Chondrocyte (in vitro differentiated cells): Measurements from ENCODE around the gene B4GAT1. TPM values are rescaled to one million over a fixed set of nuclear protein-coding genes. Genes with fewer than 3 reads are reported as not detected.

Experiments used
- DNase-seq: peaks from one replicate; pipeline ENCODE4 v3.0.0; 2021; ENCODE audit warnings: mixed read lengths, low spot score
- H3K27ac Mint-ChIP-seq: one replicate; pipeline ENCODE4 v1.8.0; 2021; ENCODE audit warnings: mild to moderate bottlenecking, moderate library complexity, mixed read lengths; ENCODE audit not compliant: unreplicated experiment
- H3K27me3 Mint-ChIP-seq: 2 replicates; pipeline ENCODE4 v1.8.0; 2021; ENCODE audit warnings: low read depth, mixed read lengths
- H3K36me3 Mint-ChIP-seq: 2 replicates; pipeline ENCODE4 v1.8.0; 2021; ENCODE audit warnings: low read depth, mixed read lengths
- H3K4me1 Mint-ChIP-seq: 2 replicates; pipeline ENCODE4 v1.8.0; 2021; ENCODE audit warnings: low read depth, mild to moderate bottlenecking, mixed read lengths
- H3K4me3 Mint-ChIP-seq: one replicate; pipeline ENCODE4 v1.8.0; 2021; ENCODE audit warnings: mild to moderate bottlenecking, moderate library complexity, mixed read lengths; ENCODE audit not compliant: unreplicated experiment
- H3K9me3 Mint-ChIP-seq: 2 replicates; pipeline ENCODE4 v1.8.0; 2021; ENCODE audit warnings: low read depth, mixed read lengths
- total RNA-seq: library from RNA; stranded (reverse); gene quantifications from 3 replicates; pipeline ENCODE4 v1.2.1, GENCODE V29; 2021
- TF ChIP-seq, protein P1 (sequence below): fragments of 200-600 bp; sonication (generic); IDR thresholded peaks from 2 replicates; pipeline ENCODE4 v1.5.0; 2021; ENCODE audit warnings: antibody characterized with exemption, mild to moderate bottlenecking, moderate library complexity

The B4GAT1 gene
- total RNA-seq, 1 donor from 2014 or later: 18.2 TPM

DNA sequence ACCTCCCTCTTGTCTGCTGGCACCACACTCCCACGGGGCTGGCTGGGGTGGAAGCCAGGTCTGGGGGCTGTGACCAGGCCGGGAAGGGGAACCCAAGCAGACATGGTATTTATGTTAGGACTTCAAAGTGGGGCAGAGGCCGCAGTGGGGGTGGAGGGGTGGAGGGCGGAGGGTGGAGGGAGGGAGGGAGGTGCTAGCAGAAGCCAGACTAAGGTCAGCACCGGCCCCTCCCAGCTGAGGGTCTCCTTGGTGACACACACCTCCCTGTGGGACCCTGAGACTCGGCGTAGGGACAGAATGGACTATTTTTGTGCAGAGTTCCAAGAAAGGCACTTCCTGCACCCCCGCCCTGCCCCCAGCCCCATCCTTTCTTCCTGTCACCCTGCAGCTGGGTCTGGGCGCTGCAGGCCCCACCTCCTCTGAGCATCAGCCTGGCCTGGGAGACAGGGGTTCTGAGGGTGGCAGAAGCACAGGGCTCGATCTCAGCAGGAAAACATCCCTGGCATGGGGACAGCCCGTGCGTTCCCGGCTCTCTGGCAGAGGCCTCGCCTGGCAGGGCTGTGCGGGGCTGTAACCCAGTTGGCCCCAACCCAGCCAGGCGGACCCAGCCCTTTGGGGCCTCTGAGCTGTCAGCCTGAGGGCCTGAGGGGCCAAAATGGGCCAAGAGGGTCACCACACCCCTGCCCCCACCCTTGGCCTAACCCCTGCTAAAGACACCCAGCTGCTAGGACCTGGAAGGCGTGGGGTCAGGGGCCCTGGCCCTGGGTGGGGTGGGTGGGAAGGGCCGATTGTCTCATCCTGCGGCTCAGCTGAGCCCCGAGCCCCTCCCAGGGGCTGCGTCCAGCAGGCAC lies 20.9 kb downstream of the B4GAT1 start:
- no peaks in the 10 kb centered on the region for H3K36me3 Mint-ChIP-seq
- H3K4me3 Mint-ChIP-seq: no peak overlapping the region
- no peaks in the 10 kb centered on the region for H3K9me3 Mint-ChIP-seq
- peak overlapping the region; percentile 92 for H3K27ac Mint-ChIP-seq
- no peak for DNase-seq
- TF ChIP-seq, protein P1, sequence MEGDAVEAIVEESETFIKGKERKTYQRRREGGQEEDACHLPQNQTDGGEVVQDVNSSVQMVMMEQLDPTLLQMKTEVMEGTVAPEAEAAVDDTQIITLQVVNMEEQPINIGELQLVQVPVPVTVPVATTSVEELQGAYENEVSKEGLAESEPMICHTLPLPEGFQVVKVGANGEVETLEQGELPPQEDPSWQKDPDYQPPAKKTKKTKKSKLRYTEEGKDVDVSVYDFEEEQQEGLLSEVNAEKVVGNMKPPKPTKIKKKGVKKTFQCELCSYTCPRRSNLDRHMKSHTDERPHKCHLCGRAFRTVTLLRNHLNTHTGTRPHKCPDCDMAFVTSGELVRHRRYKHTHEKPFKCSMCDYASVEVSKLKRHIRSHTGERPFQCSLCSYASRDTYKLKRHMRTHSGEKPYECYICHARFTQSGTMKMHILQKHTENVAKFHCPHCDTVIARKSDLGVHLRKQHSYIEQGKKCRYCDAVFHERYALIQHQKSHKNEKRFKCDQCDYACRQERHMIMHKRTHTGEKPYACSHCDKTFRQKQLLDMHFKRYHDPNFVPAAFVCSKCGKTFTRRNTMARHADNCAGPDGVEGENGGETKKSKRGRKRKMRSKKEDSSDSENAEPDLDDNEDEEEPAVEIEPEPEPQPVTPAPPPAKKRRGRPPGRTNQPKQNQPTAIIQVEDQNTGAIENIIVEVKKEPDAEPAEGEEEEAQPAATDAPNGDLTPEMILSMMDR: no peak
- H3K27me3 Mint-ChIP-seq: no peaks in the 10 kb centered on the region
- H3K4me1 Mint-ChIP-seq: peaks cover 51% of the 10 kb centered on the region

DNA sequence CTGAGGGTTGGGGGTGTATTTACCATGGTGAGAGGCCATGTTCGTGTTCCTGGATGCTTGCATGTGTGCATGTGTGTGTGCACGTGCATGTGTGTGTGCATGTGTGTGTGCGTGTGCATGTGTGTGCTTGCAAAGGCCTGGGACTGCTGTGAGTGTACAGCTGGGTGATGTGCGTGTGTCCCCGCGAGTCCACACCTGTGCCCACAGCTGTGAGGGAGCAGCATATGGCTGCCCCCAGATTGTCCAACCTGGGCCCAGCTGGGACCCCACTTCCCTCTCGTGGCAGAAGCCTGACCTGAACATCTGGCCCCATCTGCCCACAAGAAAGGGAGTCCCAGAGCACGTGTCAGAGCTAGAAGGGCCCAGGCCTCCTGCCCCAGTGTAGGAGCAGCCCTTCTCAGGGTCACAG lies 22.2 kb downstream of the B4GAT1 start:
- H3K27me3 Mint-ChIP-seq: no peaks in the 10 kb centered on the region
- peaks cover under 1% of the 10 kb centered on the region for H3K36me3 Mint-ChIP-seq
- peaks cover 51% of the 10 kb centered on the region for H3K4me1 Mint-ChIP-seq
- peak overlapping the region; percentile 92 for H3K27ac Mint-ChIP-seq
- H3K4me3 Mint-ChIP-seq: no peak overlapping the region
- DNase-seq: no peak
- TF ChIP-seq, protein P1: no peak
- H3K9me3 Mint-ChIP-seq: peaks cover 1% of the 10 kb centered on the region

DNA sequence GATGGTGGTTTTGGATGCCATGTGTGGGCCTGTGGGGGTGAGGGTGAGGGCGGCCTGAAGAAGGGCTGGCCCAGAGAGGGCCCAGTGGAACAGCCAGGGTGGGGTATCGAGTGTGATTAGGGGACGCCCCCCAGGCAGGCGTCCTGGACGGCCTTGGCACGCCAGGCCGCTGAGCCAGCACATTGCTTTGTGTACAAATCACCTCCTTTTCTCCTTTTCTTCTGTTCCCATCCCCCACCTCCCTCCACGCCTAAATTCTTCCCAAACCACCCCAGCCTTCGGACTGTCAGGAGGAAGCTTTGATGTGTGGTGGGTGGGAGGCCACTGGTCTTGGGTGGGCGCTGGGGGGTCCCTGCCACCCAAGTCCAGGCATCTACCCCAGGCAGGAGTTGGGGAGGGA lies 22.8 kb downstream of the B4GAT1 start:
- Mint-ChIP-seq H3K36me3 (peaks cover 3% of the 10 kb centered on the region), H3K27ac (peak overlapping the region; percentile 92), H3K4me3 (no peak overlapping the region), H3K4me1 (peaks cover 51% of the 10 kb centered on the region), H3K9me3 (peaks cover 3% of the 10 kb centered on the region), H3K27me3 (no peaks in the 10 kb centered on the region)
- TF ChIP-seq, protein P1: no peak
- DNase-seq: no peak

DNA sequence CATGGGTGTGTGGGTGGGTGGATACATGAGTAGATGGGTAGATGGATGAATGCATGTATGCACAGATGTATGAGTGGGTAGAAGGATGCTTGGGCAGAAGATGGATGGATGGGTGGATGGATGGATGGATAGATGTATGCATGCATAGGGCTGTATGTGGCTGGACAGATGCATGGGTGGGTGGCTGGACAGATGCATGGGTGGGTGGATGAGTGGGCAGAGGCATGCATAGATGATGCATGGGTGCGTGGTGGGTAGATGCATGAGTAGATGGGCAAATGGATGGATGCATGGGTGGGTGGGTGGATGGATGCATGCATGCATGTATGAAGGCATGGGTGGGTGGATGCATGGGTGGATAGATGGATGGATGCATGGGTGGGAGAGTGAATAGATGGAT lies 23.7 kb downstream of the B4GAT1 start:
- TF ChIP-seq, protein P1: no peak
- no peak overlapping the region for H3K4me3 Mint-ChIP-seq
- DNase-seq: no peak
- peaks cover 56% of the 10 kb centered on the region for H3K4me1 Mint-ChIP-seq
- H3K36me3 Mint-ChIP-seq: peaks cover 3% of the 10 kb centered on the region
- H3K27me3 Mint-ChIP-seq: no peaks in the 10 kb centered on the region
- H3K9me3 Mint-ChIP-seq: peaks cover 3% of the 10 kb centered on the region
- H3K27ac Mint-ChIP-seq: no peak overlapping the region

DNA sequence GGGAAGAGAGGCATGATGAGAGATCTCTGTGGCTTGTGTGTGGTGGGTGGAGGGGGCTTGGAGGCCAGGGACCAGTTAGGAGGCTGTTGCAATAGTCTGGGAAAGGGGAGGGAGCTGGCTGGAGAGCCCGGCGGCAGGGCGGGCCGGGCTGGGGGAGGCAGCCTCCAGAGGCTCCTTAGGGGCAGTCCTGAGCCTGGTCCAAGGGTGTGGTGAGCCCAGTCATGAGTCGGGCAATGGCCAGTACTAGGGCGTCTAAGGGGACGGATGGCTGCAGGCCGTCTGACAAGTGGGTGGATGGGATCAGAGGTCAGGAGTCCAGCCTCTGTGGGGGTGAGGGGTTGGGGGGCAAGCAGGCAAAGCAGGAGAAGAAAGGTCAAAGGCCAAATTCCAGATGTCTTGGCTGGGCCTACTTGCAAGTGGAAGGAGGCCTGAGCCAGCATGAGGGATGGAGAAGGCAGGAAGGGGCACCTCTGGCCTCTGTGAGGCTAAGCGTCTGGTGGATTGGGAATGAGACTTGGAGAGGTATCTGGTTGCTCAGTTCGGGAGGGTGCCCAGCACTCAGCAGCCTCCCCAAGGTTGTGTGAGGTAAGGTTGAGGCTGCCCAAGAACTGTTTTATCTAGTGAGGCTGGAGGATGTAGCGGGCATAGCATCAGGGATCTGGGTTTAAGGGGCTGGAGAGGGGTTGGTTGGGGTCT lies 24.5 kb downstream of the B4GAT1 start:
- H3K27ac Mint-ChIP-seq: no peak overlapping the region
- TF ChIP-seq, protein P1: no peak
- peaks cover 3% of the 10 kb centered on the region for H3K9me3 Mint-ChIP-seq
- no peaks in the 10 kb centered on the region for H3K27me3 Mint-ChIP-seq
- peaks cover 3% of the 10 kb centered on the region for H3K36me3 Mint-ChIP-seq
- no peak for DNase-seq
- H3K4me1 Mint-ChIP-seq: peaks cover 56% of the 10 kb centered on the region
- H3K4me3 Mint-ChIP-seq: no peak overlapping the region
